T47D (cell line): ENCODE measurements around the gene TNFSF8.

Source experiments
- DNase-seq, 2 experiments: peaks; one replicate each; pipeline versions ENCODE4 v3.0.0 to v3.0.0-alpha.2; 2011 to 2012; ENCODE audit warnings: low read depth in 1 of 2, low spot score in 1 of 2
- JUND ChIP-seq: IDR thresholded peaks from 2 replicates; pipeline ENCODE4 v1.6.1; 2012; ENCODE audit warnings: low read depth
- in situ Hi-C: cut with HindIII; loops from 2 replicates; pipeline ENCODE4 v1.10.0; 2016; ENCODE audit warnings: low sequenced_read_pairs, low pct_unique_long_range_greater_than_20kb

The TNFSF8 gene

GRCh38 chr9:114869378-114869777 is 61.0 kb downstream of the TNFSF8 start:
- no peak for DNase-seq
- in situ Hi-C loops, result no loop called here
- no peak for TF ChIP-seq JUND

- no peak for DNase-seq
- TF ChIP-seq JUND, result no peak
- in situ Hi-C loops, result no loop called here
Observed at GRCh38 chr9:114867327-114867726, 63.1 kb downstream of the TNFSF8 start.

DNA sequence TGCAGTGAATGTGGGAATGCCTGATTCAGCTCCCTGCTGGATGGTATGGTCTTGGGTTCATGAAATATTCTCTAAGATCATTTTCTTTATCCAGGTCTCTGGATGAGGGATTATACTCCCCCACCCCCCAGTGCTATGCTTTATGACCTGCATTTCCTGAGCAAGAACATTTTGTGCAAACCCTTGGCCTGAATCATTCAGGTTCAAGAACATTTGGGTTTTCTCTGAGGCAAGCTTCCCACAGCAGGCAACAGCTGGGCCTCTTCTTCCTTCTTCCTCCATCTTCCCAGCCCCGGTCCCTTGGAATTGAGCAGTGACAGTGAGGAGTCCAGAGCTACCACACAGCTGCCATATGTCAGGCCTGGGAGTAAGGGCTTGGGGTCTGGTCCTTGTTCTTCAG is 65.9 kb downstream of the TNFSF8 start:
- no peak for DNase-seq
- in situ Hi-C loops, result no loop called here
- TF ChIP-seq JUND, result no peak

DNA sequence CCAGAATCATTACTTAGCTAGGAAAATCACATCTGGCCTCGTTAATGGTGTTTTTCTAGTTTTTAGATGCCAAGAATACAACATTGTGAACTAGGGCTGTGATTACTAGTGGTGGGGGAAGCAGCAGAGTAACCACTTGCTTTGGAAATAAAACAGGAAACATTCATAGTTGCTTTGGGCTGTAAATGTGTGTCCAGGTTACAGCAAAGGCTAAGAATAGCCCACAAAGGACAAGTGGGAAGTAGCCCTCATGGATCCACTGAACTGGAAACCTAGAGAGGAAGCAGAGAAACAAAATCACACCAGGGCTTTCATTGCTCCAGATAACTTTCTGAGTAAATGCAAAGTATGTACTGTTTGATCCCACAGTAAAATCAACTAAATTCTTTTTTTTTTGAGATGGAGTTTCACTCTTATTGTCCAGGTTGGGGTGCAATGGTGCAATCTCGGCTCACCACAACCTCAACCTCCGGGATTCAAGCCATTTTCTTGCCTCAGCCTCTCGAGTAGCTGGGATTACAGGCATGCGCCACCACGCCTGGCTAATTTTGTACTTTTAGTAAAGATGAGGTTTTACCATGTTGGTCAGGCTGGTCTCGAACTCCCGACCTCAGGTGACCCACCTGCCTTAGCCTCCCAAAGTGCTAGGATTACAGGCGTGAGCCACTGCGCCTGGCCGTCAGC is 68.3 kb downstream of the TNFSF8 start:
- no peak for DNase-seq
- in situ Hi-C loops, result no loop called here
- TF ChIP-seq JUND, result no peak

DNA sequence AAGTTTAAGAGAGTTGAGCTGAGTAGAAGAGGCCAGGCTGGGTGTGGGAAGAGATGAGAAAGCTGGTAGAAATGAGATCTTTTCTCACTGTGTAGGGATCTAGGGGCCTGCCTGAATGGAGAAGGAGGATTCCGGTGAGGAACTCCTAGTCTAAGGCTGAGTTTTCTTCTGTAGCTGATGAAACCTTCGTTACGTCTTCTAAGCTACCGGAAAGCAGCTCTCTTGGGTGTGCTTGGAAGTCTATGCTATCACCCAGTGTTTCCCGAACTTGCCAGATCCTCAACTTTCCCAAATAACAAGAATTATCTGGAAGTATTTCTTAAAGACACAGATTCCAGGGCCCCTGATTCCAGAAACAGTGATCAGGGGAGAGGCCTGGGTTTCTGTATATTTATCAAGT is 69.1 kb downstream of the TNFSF8 start:
- in situ Hi-C loops, result no loop called here
- DNase-seq, result no peak
- TF ChIP-seq JUND, result no peak

DNA sequence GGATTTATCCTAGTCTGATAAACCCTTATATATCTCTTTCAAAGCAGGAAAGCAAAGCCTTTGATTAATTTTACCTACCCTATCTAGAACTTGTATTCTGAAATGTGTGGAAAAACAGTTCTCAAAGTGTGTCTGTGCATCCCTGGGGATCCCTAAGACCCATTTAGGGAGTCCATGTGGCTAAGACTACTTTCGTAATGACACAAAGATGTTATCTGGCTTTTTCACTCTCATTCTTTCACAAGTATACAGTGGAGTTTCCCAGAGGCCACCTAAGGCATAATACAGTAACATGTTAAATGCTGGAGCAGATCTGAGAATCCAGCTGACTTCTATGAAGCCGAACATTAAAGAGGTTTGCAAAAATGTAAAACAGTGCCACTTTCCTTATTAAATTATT is 70.2 kb downstream of the TNFSF8 start:
- no peak for TF ChIP-seq JUND
- in situ Hi-C loops, result no loop called here
- DNase-seq, result no peak

DNA sequence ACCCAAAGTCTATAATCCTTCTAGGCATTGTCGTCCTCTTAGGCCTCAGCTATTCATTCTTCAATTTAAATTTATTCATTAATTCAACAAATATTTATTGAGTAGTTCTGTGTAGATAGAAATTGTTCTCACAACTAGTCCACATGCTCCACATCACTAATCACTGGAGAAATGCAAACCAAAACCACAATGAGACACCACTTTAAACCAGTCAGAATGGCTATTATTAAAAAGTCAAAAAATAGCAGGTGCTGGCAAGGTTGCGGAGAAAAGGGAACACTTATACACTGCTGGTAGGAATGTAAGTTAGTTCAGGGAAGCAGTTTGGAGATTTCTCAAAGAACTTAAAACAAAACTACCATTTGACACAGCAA is 73.5 kb downstream of the TNFSF8 start:
- in situ Hi-C loops, result no loop called here
- no peak for TF ChIP-seq JUND
- DNase-seq, result no peak

- no peak for TF ChIP-seq JUND
- in situ Hi-C loops, result no loop called here
- DNase-seq, result no peak
Observed at GRCh38 chr9:114856215-114856941, 74.0 kb downstream of the TNFSF8 start.

GRCh38 chr9:114855488-114855887 is 74.9 kb downstream of the TNFSF8 start:
- DNase-seq, result no peak
- in situ Hi-C loops, result no loop called here
- no peak for TF ChIP-seq JUND

- DNase-seq, result no peak
- in situ Hi-C loops, result no loop called here
Observed at GRCh38 chr9:114854736-114855355, 75.5 kb downstream of the TNFSF8 start.

DNA sequence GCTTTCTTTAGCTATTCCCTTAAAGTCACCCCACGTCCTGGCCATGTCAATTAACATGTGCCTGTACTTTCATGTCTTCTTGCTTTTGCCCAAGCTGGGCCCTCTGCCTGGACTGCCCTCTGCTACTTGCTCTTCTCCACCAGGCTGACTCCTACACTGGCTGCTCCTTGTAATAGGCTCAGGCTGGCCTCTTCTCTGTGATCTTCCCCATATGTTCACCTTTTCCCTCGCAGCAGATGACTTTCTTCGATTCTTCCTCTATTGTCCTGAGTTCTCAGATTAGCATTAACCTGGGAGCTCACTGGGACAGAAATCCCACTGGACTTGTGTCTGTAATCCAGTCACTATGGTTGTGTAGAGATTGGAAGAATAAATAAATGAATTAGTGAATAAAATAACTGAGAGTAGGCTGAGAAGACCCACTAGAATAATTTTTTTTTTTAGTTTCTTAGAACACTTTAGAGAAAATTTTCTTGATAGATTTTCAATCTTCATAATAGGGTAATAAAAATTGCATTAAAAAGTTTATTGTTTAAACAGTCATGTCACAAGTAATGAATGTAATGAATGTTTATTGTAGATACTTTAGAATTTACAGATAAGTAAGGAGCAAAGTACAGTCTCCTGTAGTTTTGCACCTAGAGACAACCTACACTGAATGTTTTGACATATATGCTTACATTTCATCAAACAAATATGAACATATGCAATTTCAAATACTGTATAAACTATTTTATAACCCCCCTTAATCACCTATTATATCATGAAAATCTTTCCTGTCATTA is 77.1 kb downstream of the TNFSF8 start:
- DNase-seq, result no peak
- TF ChIP-seq JUND, result no peak
- in situ Hi-C loops, result no loop called here

More at GRCh38 chr9:114854736-114855355, 75.5 kb downstream of the TNFSF8 start:
- no peak for TF ChIP-seq JUND

GRCh38 chr9:114852050-114852594 is 78.3 kb downstream of the TNFSF8 start:
- in situ Hi-C loops, result no loop called here
- TF ChIP-seq JUND, result no peak
- DNase-seq, result peak in 1 of 2 experiments; percentile 52
